Mucosa of gallbladder (tissue), 1 donor: Measurements from ENCODE around the gene SIGLEC11. TPM values are rescaled to one million over a fixed set of nuclear protein-coding genes. Genes with fewer than 3 reads are reported as not detected.
"Not testable (repeated sequence)": the region's sequence is repeated elsewhere in the genome, so short reads cannot be mapped to it uniquely, and the experiment has no call there.

Experiments
- DNase-seq: peaks from one replicate; pipeline ENCODE4 v3.0.0-alpha.2; 2020; ENCODE audit warnings: low spot score
- total RNA-seq: library from RNA; stranded (reverse); gene quantifications from one replicate; pipeline ENCODE4 v1.2.1, GENCODE V29; 2021
- donor health status: DM: no; HTN: no; CAD: no.

Gene SIGLEC11
- total RNA-seq, 1 donor from 2014 or later: 1.5 TPM

- no peak for DNase-seq
Observed at GRCh38 chr19:49981603-49982593, 20.9 kb upstream of the SIGLEC11 start.

DNA sequence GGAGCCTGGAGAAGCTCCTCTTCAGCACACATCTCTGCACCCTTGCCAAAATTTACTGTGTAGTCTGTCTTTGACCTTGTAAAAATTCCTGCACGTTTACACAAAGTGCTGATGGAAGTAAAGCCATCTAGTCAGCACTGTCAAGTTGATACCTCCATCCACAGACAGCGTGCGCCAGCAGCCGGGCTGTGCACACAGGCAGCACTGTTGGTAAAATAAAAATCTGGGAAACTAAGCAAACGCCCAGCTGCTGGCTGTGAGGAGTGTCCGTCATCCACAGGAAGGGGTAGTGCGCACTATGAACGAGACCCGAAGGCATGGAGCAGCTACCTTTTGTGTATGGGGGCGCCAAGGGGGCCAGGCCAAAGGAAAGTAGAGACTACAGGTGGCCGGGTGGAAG, 17.4 kb upstream of the SIGLEC11 start:
- no peak for DNase-seq

DNA sequence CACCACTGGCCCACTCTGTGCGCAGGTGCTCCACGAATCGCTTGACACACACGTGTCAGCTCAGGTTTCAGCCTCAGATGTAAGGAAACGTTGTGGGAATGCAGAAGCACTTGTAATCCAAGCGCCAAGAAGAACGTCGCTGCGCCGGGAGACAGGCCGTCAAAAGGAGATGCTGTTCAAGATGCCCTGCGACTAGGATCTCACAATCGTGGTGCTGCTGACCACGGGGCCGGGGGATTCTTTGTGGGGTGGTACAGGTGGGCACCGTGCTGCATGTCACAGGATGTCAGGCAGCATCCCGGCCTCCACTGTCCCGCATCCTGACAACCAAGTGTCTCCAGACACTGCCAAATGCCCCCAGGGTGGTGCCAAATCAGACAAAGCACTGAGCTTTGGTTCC, 16.9 kb upstream of the SIGLEC11 start:
- no peak for DNase-seq

DNA sequence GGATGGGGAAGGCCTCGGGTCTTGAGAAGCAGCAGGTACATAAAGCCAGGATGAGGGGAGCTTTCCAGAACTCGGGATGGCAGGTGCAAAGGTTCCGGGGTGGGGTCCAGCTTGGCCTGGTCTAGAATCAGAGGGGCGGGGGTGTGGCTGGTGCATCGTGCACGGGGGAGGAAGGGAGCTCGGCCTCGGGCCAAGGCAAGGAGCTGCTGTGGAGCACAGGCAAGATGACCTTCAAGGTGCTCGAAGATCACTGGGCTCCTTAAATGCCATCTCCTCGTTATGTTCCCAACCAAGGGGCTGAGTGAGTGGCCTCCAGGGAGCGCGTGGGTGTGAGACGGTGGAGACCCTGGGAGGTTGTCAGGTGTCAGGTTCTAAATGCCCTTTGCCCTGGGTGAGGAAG, 16.1 kb upstream of the SIGLEC11 start:
- DNase-seq: no peak

- no peak for DNase-seq
Observed at GRCh38 chr19:49976496-49976895, 15.5 kb upstream of the SIGLEC11 start.

- no peak for DNase-seq
Observed at GRCh38 chr19:49975051-49975450, 14.1 kb upstream of the SIGLEC11 start.

DNA sequence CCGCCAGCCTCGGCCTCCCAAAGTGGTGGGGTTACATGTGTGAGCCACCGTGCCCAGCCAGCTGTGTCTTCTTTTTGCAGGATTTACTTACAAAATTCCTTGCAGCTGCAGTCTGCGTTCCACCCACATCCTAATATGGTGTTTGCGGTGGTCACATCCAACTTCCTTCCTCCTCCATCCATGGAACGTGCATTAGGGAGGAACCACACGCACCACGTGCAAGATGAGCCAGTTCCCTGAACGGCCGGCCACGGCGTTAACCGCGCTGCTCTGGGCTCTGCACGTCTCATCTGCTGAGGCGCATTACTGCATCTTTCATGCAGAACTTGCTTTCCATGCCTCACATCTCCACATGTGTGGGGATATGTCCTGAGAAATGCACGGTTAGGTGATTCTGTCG, 13.0 kb upstream of the SIGLEC11 start:
- no peak for DNase-seq

- no peak for DNase-seq
Observed at GRCh38 chr19:49972841-49973240, 11.9 kb upstream of the SIGLEC11 start.

GRCh38 chr19:49971991-49972411, 11.0 kb upstream of the SIGLEC11 start:
- no peak for DNase-seq

- DNase-seq: not testable (repeated sequence)
Observed at GRCh38 chr19:49969355-49969754, 8.4 kb upstream of the SIGLEC11 start.

- DNase-seq: no peak
Observed at GRCh38 chr19:49968279-49968922, 7.4 kb upstream of the SIGLEC11 start.

DNA sequence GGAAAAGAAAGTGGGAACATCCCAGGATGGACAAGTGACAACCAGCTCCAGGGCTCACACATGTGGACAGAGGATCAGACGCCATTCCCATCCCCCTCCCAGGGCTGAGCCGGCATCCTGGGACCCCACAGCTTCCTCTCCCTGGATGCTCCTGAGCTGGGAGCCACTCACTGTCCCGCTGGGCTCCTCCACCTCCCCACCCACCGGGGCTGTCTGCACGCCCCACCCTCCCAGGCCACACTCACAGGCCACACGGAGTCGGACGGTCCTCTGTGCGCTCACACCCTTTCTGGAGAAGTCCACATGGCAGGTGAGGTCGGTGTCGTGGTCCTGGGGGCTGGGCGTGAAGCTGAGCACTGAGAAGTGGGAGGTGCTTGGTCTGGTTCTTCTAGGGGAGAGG, 1.1 kb downstream of the SIGLEC11 start:
- not testable (repeated sequence) for DNase-seq

- DNase-seq: not testable (repeated sequence)
Observed at GRCh38 chr19:49958596-49958995, 2.4 kb downstream of the SIGLEC11 start.

- not testable (repeated sequence) for DNase-seq
Observed at GRCh38 chr19:49958144-49958543, 2.8 kb downstream of the SIGLEC11 start.

- DNase-seq: no peak
Observed at GRCh38 chr19:49957262-49957915, 3.6 kb downstream of the SIGLEC11 start.

DNA sequence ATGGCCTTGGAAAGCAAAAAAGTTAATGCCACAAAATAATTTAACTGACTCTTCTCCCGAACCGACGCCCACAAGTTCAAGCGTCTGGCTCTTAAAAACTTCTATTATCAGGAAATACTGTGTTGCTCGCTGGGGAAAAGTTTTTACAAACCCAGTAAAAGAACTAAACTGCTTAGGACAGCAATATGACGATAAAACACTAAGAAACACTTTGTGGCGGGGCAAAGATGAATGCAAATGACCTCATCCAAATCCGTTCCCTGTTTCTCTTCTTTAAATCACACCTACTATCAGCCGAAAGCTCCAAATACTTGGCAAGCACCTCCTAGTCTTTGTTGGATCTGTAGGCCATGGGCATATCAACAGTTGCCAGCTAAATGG, 4.9 kb downstream of the SIGLEC11 start:
- no peak for DNase-seq

GRCh38 chr19:49954933-49955332, 6.0 kb downstream of the SIGLEC11 start:
- DNase-seq: no peak

GRCh38 chr19:49954092-49954829, 6.7 kb downstream of the SIGLEC11 start:
- DNase-seq: no peak

GRCh38 chr19:49953416-49953815, 7.6 kb downstream of the SIGLEC11 start:
- no peak for DNase-seq

DNA sequence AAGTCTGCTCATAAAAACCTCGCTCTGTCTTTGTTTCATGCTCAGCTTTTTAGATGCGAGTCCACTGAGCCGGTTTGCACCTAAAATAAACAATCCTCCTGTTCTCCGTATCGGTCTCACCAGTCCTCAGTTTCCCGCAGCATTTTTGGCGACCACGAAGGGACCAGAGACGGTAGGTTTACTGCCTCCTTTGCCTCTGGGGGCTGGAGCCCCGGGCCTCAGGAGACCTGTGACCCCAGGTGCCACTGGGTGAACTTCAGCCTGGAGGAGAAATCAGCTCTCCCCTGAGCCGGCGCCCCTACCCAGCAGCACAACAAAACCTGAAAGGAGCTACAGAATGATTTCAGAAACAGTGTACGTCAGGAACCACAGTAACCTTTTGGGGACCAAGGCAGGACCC, 8.1 kb downstream of the SIGLEC11 start:
- DNase-seq: no peak

GRCh38 chr19:49952479-49952836, 8.5 kb downstream of the SIGLEC11 start:
- DNase-seq: no peak
